IMR-90 (cell line): ENCODE results near the gene NELL2.

Experiments
- CEBPB ChIP-seq: IDR thresholded peaks from 2 replicates; pipeline ENCODE4 v1.6.1; 2012; ENCODE audit warnings: low read depth, low read length, improper control_type of control experiment
- CTCF ChIP-seq: conservative IDR thresholded peaks from 2 replicates; pipeline ENCODE4 v1.5.1; 2012; ENCODE audit warnings: mild to moderate bottlenecking, low read depth, low read length, improper control_type of control experiment
- MAFK ChIP-seq: IDR thresholded peaks from 2 replicates; pipeline ENCODE4 v1.6.1; 2012; ENCODE audit warnings: low read depth, low read length, improper control_type of control experiment
- POLR2A ChIP-seq: IDR thresholded peaks from 2 replicates; pipeline ENCODE4 v1.6.1; 2012; ENCODE audit warnings: mild to moderate bottlenecking, low read depth, low read length
- RAD21 ChIP-seq: IDR thresholded peaks from 2 replicates; pipeline ENCODE4 v1.6.1; 2012; ENCODE audit warnings: low read length, improper control_type of control experiment
- SMC3 ChIP-seq: fragments of 150-350 bp; IDR thresholded peaks from 2 replicates; pipeline ENCODE4 v1.6.1; 2016; ENCODE audit warnings: low read depth, mild to moderate bottlenecking, antibody characterized with exemption, low read length, moderate library complexity
- USF2 ChIP-seq: fragments of 150-350 bp; IDR thresholded peaks from 2 replicates; pipeline ENCODE4 v1.6.1; 2017; ENCODE audit warnings: mild to moderate bottlenecking, antibody characterized with exemption, low read length, low read depth
- TF ChIP-seq, protein P1 (sequence below): fragments of 150-350 bp; IDR thresholded peaks from 2 replicates; pipeline ENCODE4 v1.6.1; 2016; ENCODE audit warnings: low read depth, mild to moderate bottlenecking, low read length, moderate library complexity, borderline replicate concordance

GRCh38 chr12:44464180-44464579 lies 411.9 kb downstream of the NELL2 start:
- TF ChIP-seq CTCF (no peak), MAFK (no peak), POLR2A (no peak), SMC3 (no peak), USF2 (no peak), CEBPB (no peak), RAD21 (no peak)
- TF ChIP-seq, protein P1, sequence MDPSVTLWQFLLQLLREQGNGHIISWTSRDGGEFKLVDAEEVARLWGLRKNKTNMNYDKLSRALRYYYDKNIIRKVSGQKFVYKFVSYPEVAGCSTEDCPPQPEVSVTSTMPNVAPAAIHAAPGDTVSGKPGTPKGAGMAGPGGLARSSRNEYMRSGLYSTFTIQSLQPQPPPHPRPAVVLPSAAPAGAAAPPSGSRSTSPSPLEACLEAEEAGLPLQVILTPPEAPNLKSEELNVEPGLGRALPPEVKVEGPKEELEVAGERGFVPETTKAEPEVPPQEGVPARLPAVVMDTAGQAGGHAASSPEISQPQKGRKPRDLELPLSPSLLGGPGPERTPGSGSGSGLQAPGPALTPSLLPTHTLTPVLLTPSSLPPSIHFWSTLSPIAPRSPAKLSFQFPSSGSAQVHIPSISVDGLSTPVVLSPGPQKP = no peak
